HG03135 (cell line): Measurements from ENCODE around the gene JUNB.
"Not testable (repeated sequence)": the region's sequence is repeated elsewhere in the genome, so short reads cannot be mapped to it uniquely, and the experiment has no call there.

Source experiments
- ATAC-seq: cut with Tn5 transposase; IDR thresholded peaks from one replicate; pipeline ENCODE4 v1.9.1; 2021; ENCODE audit warnings: mild to moderate bottlenecking, moderate library complexity; ENCODE audit not compliant: unreplicated experiment

JUNB gene

GRCh38 chr19:12788682-12789097 lies 2.6 kb upstream of the JUNB start:
- no peak for ATAC-seq

- ATAC-seq: no peak
Observed at GRCh38 chr19:12789098-12789903, 2.0 kb upstream of the JUNB start.

GRCh38 chr19:12789904-12790619 lies 1.2 kb upstream of the JUNB start:
- peak; percentile 46 for ATAC-seq

DNA sequence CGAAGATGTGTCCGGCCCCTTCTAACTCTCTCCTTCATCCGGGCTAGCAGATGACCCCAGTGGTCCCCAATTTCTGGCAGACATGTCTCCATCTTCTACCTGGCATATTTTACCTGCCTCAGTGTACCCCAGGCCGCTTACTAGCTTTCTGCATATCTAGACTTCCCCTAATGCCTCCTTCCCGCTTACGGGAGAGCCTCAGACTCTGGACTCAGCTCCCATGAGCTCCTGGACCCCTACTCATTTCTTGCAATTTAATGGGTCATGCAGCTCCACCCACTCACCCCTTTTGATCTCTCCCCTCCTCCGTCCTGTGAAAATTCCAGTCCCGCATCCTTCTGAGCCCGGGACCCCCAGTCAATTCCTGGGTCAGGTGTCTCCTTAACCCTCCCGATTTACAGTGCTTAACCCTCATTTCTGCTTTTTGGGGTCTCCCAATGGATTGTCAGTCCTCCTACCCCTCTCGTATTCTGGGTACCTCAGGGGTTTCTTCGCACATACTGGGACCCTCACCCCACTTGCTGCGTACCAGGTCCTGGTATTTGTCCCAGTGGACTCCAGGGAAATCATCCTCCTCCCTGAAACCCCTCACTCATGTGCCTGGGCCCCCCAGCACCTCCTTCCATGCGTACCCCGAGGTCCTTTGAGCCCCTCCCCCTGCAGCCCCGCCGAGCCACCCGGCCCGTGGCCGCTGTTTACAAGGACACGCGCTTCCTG lies 500 bp upstream of the JUNB start:
- ATAC-seq: no peak

GRCh38 chr19:12792051-12792852 lies 966 bp downstream of the JUNB start:
- ATAC-seq: no peak

GRCh38 chr19:12792853-12793289 lies 1.6 kb downstream of the JUNB start:
- no peak for ATAC-seq

DNA sequence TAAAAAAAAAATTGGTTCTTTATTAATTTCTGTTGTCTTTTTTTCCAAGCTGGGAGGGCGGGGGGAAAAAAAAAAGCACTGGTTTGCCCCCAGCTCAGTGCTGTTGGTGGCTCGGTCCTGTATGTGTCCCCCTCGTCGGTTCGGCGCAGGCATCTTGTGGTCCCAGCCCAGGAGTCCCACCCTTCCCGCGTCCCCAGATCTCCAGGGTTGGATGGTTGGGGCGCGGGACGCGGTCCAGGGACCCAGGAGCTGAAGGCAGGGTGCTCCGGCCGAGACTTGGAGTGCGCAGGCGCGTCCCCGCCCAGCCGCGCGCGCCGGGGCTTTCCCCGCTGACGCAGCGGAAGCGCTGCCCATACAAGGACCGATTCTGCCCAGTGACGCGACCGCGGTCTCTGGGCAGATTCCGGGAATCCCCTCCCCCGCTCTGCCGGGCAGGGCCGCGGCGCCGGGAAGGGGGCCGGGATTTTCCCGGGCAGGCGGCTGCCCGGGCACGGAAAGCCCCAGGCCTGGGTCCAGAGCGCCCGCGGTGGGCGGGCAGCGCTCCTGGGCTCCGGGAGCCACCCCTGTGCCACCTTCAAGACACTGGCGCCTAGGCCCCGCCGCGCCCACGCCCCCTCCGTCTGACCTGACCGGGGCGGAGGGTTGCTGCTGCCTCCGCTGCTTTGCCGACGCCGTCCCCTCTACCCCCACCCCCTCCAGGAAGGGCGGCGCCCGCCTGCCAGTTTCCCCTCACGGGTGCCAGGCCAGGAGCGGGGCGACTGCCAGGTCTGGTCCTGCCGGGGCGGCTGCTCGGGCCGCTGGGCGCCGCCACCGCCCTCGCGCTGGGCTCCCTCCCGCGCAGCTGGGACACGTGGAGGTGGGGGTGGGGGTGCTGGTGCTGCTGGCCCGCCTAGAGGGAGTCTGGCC lies 2.3 kb downstream of the JUNB start:
- peak; percentile 21 for ATAC-seq

GRCh38 chr19:12794196-12794941 lies 3.1 kb downstream of the JUNB start:
- ATAC-seq: no peak

- ATAC-seq: no peak
Observed at GRCh38 chr19:12794971-12795381, 3.7 kb downstream of the JUNB start.

GRCh38 chr19:12796146-12797071 lies 5.1 kb downstream of the JUNB start:
- no peak for ATAC-seq

- no peak for ATAC-seq
Observed at GRCh38 chr19:12797141-12797587, 5.9 kb downstream of the JUNB start.

- not testable (repeated sequence) for ATAC-seq
Observed at GRCh38 chr19:12797607-12798006, 6.3 kb downstream of the JUNB start.

DNA sequence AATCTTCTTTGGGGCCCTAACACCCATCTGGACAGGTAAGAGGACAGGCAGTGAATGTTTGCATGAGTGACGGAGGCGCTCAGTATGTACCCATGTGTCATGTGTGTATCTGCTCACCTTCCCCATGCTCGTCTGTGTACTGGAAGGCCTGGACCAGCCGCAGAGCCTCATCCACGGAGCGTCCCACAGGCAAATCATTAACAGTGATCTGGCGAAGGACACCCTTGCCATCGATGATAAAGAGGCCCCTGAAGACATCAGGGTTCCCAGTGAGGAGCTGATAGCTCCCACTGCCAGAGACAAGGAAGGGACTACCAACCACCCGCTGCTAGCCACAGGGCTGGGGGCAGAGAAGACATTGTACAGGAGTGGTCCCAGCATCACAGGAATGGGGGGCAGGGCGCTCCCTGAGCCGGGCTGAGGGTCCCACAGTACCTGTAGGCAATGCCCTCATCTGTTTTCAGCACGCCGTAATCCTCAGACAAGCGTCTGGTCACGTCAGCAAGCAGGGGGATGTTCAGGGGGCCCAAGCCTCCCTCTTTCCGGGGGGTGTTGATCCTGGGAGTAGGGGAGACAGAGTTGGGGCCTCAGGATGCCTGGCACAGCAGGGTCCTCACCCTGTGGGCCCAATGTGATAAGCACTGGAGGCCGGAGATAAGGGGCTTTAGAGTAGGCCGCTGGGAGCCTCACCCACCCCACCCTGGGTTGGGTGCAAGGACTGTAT lies 8.6 kb downstream of the JUNB start:
- ATAC-seq: no peak

DNA sequence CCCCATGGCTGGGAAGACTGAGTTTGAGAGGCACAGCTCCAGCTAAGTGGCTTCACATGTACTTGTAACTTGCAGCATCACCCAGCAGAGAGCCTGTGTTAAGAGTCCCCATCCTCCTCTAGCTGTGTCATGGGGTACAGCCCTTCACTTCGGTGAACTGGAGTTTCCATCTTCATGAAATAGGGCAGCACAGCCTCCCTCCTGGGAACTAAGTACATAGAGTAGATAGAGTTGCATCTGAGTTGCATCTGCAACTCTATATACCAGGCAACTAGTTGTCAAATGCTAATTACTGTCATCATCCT lies 9.1 kb downstream of the JUNB start:
- no peak for ATAC-seq

- no peak for ATAC-seq
Observed at GRCh38 chr19:12800923-12801465, 9.7 kb downstream of the JUNB start.

DNA sequence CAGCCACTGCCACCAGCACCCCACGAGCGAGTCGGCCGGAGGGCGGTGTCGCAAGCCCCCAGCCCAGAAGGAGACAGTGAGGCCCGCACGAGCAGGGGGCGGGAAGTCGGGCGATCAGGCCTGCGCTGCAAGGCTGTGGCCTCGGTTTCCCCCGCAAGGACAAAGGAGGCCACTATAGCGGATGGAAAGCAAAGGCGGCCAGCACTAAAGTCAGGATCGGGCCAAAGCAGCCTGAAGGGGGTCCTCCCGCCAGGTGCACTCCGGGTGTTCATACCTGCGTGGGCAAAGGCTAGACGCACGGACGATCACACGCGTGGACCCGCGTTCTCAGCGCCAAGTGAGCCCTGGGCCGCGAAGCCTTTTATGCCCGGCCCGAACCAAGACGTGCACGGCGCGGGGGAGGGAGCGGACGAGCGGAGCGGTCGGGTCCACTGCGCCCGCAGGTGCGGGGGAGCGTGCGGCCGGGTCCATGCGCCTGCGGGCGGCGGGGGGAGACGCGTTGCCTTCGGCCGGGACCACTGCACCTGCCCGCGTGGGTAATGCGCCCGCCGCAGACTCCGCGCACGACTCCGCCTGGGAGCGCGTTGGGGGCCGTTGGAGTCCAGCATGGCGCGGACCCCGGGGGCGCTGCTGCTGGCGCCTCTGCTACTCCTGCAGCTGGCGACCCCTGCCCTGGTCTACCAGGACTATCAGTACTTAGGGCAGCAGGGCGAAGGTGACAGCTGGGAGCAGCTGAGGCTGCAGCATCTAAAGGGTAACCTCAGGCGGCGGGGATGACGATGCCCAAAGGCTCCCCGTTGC lies 10.4 kb downstream of the JUNB start, which contains the start of the genes PRDX2 and THSD8:
PRDX2 (minus strand) TSS at position 335 of the 801 bp plus-strand sequence. CDS start 539 bp downstream, outside the sequence.
THSD8 (plus strand) TSS at position 604 of the 801 bp plus-strand sequence; CDS start at position 607, 3 bp downstream.
- ATAC-seq: no peak
